Hematopoietic multipotent progenitor cell treated with erythropoietin and hydrocortisone succinate and interleukin-3 and kit ligand, for 8 days (in vitro differentiated cells): ENCODE measurements around the gene STARD5.

Experiments used
- DNase-seq: peaks from one replicate; pipeline ENCODE4 v3.0.0-alpha.2; 2015

STARD5 gene

DNA sequence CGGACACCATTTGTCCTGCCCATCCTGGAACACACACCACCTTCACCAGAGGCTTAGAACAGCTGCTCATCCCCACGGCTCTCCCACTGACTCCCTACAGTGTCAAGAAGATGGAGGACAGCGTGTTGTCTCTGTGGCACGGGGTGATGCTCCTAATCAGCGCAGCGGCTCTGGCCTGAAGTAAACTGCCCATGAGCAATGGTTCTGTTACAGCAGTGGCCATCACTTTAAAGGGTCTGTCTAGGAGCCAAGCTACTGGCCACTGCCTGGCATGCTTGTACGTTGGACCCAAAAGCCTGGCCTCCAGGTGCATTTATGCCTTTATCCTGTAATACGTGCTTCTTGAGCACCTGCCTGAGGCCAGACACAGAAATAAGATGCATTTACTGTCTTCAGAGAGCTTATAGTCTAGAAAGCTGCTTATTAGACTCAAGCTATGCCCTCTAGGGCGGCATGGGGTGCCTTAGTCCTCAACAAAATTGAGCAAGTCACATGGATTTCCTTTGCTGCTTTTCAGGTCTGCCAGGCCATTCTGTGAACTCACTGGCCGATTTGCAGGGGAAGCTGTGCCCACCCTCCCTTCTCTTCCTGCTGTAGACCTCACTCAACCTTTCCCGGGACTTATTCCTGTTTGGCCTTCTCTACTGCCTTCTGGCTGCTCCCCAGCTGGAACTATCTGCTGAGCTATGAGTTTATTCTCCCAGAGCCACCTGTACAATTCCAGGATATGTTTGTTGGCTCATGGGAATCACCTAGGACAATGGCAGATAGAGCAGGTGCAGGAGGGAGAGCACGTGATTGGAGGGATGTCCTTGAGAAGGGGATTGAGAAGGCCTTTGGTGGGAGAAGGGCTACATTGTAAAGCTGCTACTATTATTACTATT lies 51.9 kb downstream of the STARD5 start:
- DNase-seq: no peak

DNA sequence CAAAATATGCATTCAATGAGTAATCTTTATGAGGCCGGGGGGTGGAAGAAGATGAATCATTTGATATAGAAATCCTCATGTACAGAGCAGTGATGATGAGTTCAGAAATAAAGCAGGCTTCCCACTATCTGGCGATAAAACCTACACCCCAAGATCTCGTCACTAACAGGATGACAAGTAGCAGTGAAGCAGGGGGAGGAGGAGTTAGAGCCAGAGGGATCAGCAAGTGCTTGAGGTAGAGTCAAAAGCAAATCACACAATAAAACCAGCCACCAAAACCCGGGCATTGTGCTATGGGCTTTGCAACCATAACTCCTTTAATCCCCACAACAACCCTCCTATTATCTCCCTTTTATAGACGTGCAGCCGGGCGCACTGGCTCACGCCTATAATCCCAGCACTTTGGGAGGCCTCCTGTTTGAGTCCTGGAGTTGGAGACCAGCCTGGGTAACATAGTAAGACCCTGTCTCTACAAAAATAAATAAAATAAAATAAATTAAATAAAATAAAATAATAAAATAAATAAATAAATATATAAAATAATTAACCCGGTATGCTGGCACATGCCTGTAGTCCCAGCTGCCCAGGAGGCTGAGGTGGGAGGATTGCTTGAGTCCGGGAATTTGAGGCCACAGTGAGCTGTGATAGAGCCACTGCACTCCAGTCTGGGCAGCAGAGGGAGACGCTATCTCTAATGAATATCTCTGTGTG lies 53.0 kb downstream of the STARD5 start:
- no peak for DNase-seq

DNA sequence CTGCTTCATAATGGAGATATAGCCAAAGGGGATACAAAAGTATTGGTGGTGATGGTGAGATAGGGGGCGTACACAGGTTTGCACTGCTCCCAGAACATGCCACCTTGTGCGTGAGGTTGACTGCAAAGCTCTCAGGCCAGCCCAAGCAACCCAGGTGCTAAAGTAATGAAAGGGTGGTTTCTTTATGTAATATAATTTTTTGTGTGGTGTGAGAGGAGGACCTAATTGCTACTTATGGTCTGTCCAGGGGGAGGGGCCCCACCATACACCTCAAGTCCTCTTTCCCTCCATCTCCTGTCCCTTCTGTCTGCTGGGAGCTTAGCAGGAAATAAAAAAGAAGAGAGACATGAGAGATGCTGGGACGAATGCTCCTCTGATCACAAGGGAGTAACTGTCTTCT lies 53.8 kb downstream of the STARD5 start:
- no peak for DNase-seq

DNA sequence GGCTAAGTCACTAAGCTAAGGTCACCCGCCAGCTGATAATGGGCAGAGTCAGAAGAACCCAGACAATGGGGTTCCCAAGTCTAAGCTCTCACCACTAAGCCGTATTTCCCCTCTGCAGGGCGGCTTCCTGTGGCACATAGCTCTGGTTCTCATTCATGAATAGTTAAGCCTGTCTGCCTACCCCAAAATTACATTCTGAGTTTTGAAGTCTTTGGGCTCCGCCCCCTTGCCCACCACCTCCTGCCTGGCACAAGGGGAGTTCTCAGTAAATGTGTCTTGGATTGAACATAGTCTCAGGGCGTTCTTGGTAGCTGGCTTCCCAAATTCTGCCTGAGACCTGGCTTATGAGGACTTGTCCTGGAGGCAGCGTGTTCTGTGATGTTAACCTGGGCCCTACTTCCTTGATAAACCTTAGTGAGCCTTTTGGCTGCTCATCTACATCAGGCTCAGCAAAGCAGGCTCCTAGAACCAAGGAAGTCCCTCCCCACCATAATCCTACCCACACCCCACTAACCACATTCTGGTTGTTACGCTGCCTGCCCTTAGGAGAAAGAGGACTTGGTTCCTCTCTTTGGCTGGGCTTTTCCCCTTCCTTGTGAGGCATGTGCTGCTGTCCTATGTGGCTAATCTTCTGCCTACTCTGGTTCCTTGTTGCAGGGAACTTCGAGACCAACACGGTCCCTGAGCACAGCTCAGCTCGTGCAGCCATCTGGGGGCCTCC lies 54.9 kb downstream of the STARD5 start:
- no peak for DNase-seq

DNA sequence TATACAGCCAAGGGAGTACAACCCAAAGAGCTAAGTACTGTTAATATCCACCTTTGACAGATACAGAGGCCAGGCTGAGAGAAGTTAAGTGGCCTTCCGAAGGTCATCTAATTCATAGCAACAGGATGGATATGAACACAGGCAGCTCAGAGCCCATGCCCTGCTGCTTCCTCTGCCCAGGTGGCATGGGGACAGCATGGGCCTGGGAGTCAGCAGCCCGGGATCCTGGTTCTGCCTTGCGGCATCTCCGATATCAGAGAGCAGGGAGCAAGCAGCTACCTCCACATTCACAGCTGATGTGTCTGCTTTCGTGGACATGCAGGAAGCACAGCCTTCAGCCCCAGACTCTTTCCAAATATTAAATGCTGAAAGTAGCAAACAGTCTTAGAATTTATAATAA lies 55.6 kb downstream of the STARD5 start:
- DNase-seq: no peak

DNA sequence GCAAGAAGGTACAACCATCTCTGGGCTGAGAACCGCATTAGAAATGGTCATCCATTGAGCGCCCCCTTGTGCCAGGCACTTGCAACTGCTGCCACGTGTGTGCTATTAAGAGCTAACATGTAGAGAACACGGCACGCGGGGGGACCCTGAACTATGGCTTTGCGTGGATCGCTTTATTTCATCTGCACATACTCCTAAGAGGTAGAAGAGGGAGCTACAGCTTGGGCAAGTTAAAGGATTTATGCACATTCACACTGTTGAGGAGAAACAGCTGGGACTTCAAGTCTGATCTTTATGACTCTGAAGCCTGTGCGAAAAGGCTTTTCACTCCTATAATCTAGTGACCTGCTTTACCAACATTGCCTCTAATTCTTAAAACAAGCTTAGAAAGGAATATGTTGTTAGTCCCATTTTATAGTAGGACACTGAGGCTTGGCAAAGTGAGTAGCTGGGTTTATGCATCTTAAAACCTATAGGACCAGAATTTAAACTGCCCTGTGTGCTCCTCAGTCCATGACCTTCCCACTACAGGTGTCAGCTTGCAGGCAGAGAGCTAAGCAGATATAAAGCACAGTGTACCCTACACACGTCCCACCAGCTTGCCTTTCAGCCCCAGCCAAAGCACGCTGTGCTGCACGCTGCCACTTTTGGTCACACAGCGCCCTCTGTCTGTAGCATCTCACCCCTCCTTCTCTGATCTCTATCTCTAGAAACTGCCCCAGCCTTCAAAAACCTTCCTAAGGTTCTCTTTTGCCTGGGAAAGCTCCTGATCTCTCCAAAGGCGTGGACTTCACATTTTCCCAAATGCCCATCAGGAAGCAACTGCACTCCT lies 57.8 kb downstream of the STARD5 start:
- DNase-seq: peak; percentile 89

DNA sequence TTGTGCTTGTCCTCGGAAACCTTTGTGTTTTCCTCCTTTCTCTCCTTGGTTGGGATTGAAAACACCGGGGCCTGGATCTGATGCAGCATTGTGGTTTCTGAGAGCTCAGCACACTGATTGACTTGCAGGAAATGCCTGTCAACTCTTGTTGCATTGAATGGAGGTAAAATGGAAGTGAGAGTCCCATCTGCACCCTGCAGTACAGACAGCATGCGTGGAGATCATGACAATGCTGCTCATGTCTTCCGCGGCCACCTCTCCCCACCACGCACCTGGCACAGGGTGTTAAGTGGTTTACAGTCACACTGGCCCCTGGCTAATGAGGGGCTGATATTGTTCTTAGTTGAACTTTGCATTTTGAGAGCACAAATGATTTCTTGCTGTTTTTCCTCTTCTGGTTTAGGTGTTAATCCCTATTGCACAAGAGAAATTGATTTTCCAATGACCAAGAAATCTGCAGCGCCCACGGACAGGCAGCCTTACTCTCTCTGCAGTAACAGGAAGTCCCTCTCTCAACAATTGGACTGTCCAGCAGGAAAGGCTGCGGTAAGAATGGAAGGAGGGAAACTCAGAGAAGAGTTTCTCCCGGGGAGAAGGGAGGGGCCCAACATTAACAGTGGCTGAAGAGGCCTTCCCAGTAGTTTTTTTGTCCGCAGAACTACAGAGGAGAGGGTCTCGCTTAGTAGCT lies 58.5 kb downstream of the STARD5 start:
- no peak for DNase-seq

DNA sequence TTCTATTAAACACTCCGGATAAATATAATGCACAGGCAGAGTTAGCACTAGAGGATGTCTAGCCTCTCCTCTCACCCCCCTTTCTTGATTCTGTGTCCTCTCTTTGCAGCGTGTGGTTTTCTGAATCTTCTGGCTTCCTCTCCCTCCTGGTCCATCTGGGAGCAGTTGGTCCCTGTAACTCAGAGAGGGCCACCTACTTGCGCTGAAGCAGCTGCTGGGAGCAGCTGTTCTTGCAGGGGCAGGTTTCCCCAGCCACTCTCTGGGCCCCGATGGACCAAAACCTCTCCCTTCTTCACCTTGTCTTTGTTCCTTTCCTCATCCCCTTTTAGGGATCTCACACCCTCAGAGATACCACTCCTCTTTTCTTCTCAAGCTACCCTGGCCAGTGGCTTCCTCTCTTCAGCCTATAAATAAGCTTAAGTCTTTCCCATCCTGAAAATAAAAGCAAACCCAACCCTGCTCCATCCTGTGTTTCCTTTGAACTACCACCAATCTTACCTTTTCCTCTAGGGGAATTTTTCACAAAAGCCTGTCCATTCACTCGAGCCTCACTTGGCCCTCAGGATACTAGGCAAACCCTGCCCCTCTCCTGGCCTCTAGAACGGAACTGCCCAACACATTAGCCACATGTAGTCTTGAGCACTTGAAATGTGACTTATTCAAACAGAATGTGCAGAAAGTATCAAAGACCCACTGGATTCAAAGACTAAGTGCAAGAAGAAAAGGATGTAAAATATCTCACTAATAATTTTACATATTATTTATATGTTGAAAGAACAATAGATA lies 59.7 kb downstream of the STARD5 start:
- DNase-seq: no peak

DNA sequence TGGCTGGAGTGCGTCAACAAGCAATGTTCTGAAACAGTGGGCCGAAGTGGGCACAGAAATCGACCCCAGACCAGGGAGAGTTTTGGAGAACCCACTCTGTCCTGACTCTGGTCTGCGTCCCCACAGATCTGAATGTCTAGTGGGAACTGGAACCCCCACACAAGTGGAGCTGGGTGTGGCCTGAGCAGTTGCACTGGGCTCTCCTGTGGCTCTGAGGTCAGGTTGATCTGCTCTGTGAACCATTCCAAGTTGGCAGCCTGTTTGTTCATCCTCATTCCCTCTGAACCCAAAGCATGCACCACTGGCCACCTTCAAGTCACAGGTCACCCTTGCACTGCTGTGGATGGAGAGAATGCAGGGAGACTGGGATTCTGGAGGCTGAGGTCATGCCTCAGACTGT lies 60.5 kb downstream of the STARD5 start:
- no peak for DNase-seq

DNA sequence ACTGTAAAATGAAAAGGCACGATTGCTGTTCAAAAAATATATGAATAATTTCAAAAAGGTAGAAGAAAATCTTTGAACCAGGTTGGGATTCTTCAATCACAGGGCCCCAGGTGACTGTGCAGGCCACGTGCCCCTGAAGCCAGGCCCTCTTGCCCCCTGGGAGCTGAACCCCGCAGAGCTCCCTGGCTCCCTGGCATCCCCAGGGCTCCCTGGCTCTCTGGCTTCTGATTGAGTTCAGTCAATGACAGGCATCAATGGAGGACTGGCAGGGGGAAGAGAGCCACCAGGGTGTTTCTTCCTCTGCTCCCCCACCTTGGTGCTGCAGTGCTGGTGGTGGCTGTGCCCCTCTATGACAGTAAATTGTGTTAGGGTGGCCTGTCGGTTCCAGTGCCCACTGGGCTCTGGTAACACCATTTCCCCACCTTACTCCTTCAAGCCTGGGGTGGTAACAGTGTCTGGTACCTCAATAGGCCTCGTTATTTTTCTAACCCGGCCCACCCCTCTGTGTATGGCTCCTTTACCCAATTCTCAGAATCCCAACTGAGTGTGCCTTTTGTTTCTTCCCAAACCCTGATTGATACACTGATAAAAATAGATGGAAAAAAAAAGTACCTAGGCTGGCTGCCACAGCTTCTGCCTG lies 62.6 kb downstream of the STARD5 start:
- DNase-seq: no peak

DNA sequence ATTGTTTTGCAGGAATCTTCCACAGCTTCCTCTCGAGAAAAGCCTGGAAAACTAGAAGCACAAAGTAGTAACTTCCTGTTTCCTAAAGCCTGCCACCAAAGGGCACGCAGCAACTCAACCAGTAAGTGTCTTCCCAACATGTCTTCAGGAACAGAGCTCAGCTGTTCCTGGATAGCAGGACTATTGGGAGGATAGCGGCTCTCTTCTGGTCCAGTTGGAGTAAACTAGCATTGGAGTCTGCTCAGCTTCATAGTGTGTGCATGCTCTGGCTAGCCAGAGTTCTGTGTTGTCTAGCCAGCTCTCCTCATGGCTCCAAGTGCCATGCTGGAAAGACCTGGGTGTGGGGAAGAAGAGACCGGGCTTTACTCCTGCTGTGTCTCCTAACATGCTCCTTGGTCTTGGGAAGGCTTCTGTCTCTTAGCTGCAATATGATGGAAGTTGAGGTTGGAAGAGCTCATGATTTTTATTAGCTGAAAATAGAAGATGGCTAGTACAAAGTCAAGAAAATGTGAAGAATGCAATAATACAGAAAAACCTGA lies 64.1 kb downstream of the STARD5 start:
- no peak for DNase-seq
